OCI-LY7 (cell line): ENCODE data around the gene NFRKB. TPM values are rescaled to one million over a fixed set of nuclear protein-coding genes. Genes with fewer than 3 reads are reported as not detected.

Experiments
- BruUV-seq: library from RNA; stranded (reverse); fragments of 400-500 nt; replicated peaks from 2 replicates; lab custom pipeline; 2021; lab: Mats Ljungman, UMichigan
- CTCF ChIA-PET: fragments of 300-600 bp; sonication (Branson Sonifier 250); formaldehyde crosslinking; loops from one replicate; lab custom pipeline; 2022; ENCODE audit warnings: antibody characterized with exemption; ENCODE audit not compliant: unreplicated experiment; lab: Charles Lee
- POLR2A ChIA-PET: fragments of 300-600 bp; sonication (Branson Sonifier 250); formaldehyde crosslinking; loops from one replicate; lab custom pipeline; 2022; ENCODE audit warnings: antibody characterized with exemption; lab: Charles Lee
- DNase-seq: peaks from one replicate; pipeline ENCODE4 v3.0.0-alpha.2; 2015; ENCODE audit warnings: low spot score
- H2AFZ ChIP-seq: fragments of 200-600 bp; sonication (generic), shearing (Covaris generic); 2 replicates; pipeline ENCODE4 v1.6.1; 2014; ENCODE audit warnings: mild to moderate bottlenecking, antibody characterized with exemption, low read length, moderate library complexity
- H3K27ac ChIP-seq: fragments of 200-600 bp; sonication (generic); 2 replicates; pipeline ENCODE4 v1.5.1; 2014; ENCODE audit warnings: mixed run types, low read depth, mild to moderate bottlenecking, moderate library complexity, low read length, inconsistent platforms; ENCODE audit not compliant: poor library complexity, severe bottlenecking
- H3K36me3 ChIP-seq: fragments of 200-600 bp; sonication (generic); 2 replicates; pipeline ENCODE4 v1.6.1; 2014; ENCODE audit warnings: mild to moderate bottlenecking, antibody characterized with exemption, low read length, moderate library complexity, mixed read lengths; ENCODE audit not compliant: insufficient read depth
- H3K4me1 ChIP-seq: fragments of 200-600 bp; sonication (generic); 2 replicates; pipeline ENCODE4 v1.5.1; 2014; ENCODE audit warnings: mild to moderate bottlenecking, low read length; ENCODE audit not compliant: insufficient read depth, poor library complexity, severe bottlenecking
- H3K4me2 ChIP-seq: fragments of 200-600 bp; sonication (generic); 2 replicates; pipeline ENCODE4 v1.6.1; 2014; ENCODE audit warnings: mild to moderate bottlenecking, low read length
- H3K4me3 ChIP-seq: fragments of 200-600 bp; sonication (generic); 2 replicates; pipeline ENCODE4 v1.5.1; 2014; ENCODE audit warnings: mild to moderate bottlenecking, low read depth, low read length; ENCODE audit not compliant: poor library complexity, severe bottlenecking
- H3K79me2 ChIP-seq: fragments of 200-600 bp; sonication (generic); 2 replicates; pipeline ENCODE4 v1.6.1; 2016; ENCODE audit warnings: low read depth, mild to moderate bottlenecking, low read length, moderate library complexity, mixed read lengths; ENCODE audit not compliant: insufficient read depth
- H3K9me2 ChIP-seq: fragments of 200-600 bp; sonication (generic); 2 replicates; pipeline ENCODE4 v1.6.1; 2016; ENCODE audit warnings: mild to moderate bottlenecking, low read length, mixed read lengths; ENCODE audit not compliant: insufficient read depth
- H3K9me3 ChIP-seq: fragments of 200-600 bp; sonication (generic); 2 replicates; pipeline ENCODE4 v1.6.1; 2014; ENCODE audit warnings: mild to moderate bottlenecking, mixed run types, low read length, mixed read lengths
- H4K20me1 ChIP-seq: fragments of 200-600 bp; sonication (generic); 2 replicates; pipeline ENCODE4 v1.6.1; 2014; ENCODE audit warnings: mild to moderate bottlenecking, antibody characterized with exemption, low read length, moderate library complexity, mixed read lengths; ENCODE audit not compliant: insufficient read depth
- CTCF ChIP-seq: fragments of 200-600 bp; sonication (generic); conservative IDR thresholded peaks from 2 replicates; pipeline ENCODE4 v1.5.1; 2014; ENCODE audit warnings: mild to moderate bottlenecking, antibody characterized with exemption, low read length, moderate library complexity, mixed read lengths
- EZH2phosphoT487 ChIP-seq: fragments of 200-600 bp; sonication (generic); IDR thresholded peaks from 2 replicates; pipeline ENCODE4 v1.6.1; 2018; ENCODE audit warnings: low read depth, borderline replicate concordance, mild to moderate bottlenecking, mixed run types, antibody characterized with exemption, low read length, moderate library complexity, mixed read lengths
- intact Hi-C: fragments of 100-400 bp; cut with micrococcal nuclease; formaldehyde crosslinking; loops from one replicate; pipeline ENCODE4 v1.10.0; 2022; ENCODE audit not compliant: unreplicated experiment
- total RNA-seq, 2 experiments: library from RNA; depleted of rRNA in 1 of 2; stranded (reverse); fragments of >200 nt in 1 of 2; shearing (Covaris generic) in 1 of 2; gene quantifications; 2 replicates each; pipeline ENCODE4 v1.2.3, GENCODE V29; 2014 to 2022

NFRKB gene
- total RNA-seq, 2 experiments from 2014 or later: 31.2 to 35.5 TPM

- Histone ChIP-seq H3K36me3 (peaks cover 94% of the 10 kb centered on the region), H3K4me1 (no peaks in the 10 kb centered on the region), H3K9me2 (no peaks in the 10 kb centered on the region), H4K20me1 (no peaks in the 10 kb centered on the region), H2AFZ (no peak overlapping the region), H3K4me2 (no peak overlapping the region), H3K4me3 (no peak overlapping the region), H3K79me2 (no peaks in the 10 kb centered on the region), H3K9me3 (no peaks in the 10 kb centered on the region), H3K27ac (no peak overlapping the region)
- intact Hi-C loops: no loop called here
- ChIA-PET CTCF (no interaction called here), POLR2A (no interaction called here)
- TF ChIP-seq EZH2phosphoT487 (no peak), CTCF (no peak)
- no peak for DNase-seq
- BruUV-seq: no TSS peak
Observed at GRCh38 chr11:129866311-129866710, 29.1 kb downstream of the NFRKB start.

GRCh38 chr11:129865701-129866100, 29.7 kb downstream of the NFRKB start:
- BruUV-seq: no TSS peak
- POLR2A ChIA-PET: no interaction called here
- peaks cover 94% of the 10 kb centered on the region for H3K36me3 ChIP-seq

More at GRCh38 chr11:129865701-129866100, 29.7 kb downstream of the NFRKB start:
- Histone ChIP-seq H3K27ac (no peak overlapping the region), H3K4me2 (no peak overlapping the region), H2AFZ (no peak overlapping the region), H3K79me2 (no peaks in the 10 kb centered on the region), H3K9me3 (no peaks in the 10 kb centered on the region), H3K9me2 (no peaks in the 10 kb centered on the region), H4K20me1 (no peaks in the 10 kb centered on the region), H3K4me3 (no peak overlapping the region), H3K4me1 (no peaks in the 10 kb centered on the region)
- TF ChIP-seq EZH2phosphoT487 (no peak), CTCF (no peak)
- intact Hi-C loops: no loop called here
- CTCF ChIA-PET: interaction anchor here (0.5 kb wide), 1 partner anchor 299 kb away, joined by 3 read pairs; no protein-coding TSS in a partner anchor
- DNase-seq: no peak
